B cell (primary cell): ENCODE data around the gene AATK.

Experiments used
- CTCF ChIP-seq: fragments of 200-600 bp; IDR thresholded peaks from one replicate; pipeline ENCODE4 v1.8.0; 2022; ENCODE audit warnings: antibody characterized with exemption, mild to moderate bottlenecking
- EZH2 ChIP-seq: IDR thresholded peaks from 2 replicates; pipeline ENCODE4 v1.6.1; 2012; ENCODE audit warnings: borderline replicate concordance, low read depth, mild to moderate bottlenecking, moderate library complexity, low read length; ENCODE audit not compliant: insufficient read depth, poor library complexity, severe bottlenecking

GRCh38 chr17:81194225-81194760 is 28.3 kb upstream of the AATK start:
- TF ChIP-seq EZH2 (no peak), CTCF (no peak)
